ENCODE results near the gene FAM78B. TPM values are rescaled to one million over a fixed set of nuclear protein-coding genes. Genes with fewer than 3 reads are reported as not detected.

The FAM78B gene
- total RNA-seq, 1 donor from 2014 or later: 66.0 TPM

DNA sequence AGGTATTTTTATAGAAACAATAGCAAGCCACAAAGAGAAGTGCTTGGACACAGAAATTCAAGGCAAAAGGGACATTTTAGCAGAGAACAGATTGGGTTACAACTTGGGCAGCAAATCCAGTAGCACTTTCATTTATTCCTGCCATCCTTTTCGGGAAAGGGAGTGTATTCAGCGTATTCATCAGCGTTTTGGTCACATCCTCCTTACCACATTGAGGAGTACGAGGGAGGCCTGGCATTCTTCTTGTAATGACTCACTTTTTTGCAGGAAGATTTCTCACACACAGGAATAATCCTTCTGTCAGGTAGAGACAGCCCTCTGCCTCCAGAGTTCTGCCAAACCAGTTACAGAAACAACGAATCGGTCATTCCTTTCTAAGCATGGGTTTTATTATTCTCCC lies 18.1 kb upstream of the FAM78B start:
- H3K27me3 Mint-ChIP-seq (ENCODE audit: unreplicated experiment): no peaks in the 10 kb centered on the region
- no peak overlapping the region for H3K27ac Mint-ChIP-seq (ENCODE audit: unreplicated experiment)
- H3K4me1 Mint-ChIP-seq (ENCODE audit: low read depth, unreplicated experiment): peaks cover 4% of the 10 kb centered on the region
- H3K9me3 Mint-ChIP-seq (ENCODE audit: unreplicated experiment): peaks cover 2% of the 10 kb centered on the region
- H3K4me3 Mint-ChIP-seq (ENCODE audit: unreplicated experiment): no peak overlapping the region
- H3K36me3 Mint-ChIP-seq (ENCODE audit: unreplicated experiment): peaks cover 6% of the 10 kb centered on the region
- TF ChIP-seq CTCF (IDR thresholded peaks at IDR 0.05; ENCODE audit: partially characterized antibody, unreplicated experiment): no peak
- no peak for DNase-seq

DNA sequence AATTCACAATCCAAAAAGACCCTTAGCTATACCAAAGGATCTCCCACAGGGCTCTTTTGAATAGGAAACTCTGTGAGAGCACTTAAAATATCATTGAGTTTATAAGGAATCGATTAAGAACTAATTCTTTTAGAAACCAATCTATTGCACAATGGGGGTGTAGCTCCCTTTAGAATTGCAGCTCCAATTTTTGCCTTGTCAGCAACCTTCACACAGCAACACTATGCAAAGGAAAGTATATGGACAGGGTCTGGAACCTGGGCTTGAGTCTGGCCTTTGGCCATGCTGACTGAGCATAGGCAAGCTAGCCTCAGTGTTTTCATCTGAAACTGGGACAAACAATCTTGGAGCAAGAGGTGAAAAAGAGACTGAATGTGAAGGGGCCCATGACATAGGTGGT lies 17.2 kb upstream of the FAM78B start:
- H3K36me3 Mint-ChIP-seq (ENCODE audit: unreplicated experiment): peaks cover 6% of the 10 kb centered on the region
- H3K27me3 Mint-ChIP-seq (ENCODE audit: unreplicated experiment): no peaks in the 10 kb centered on the region
- H3K27ac Mint-ChIP-seq (ENCODE audit: unreplicated experiment): no peak overlapping the region
- TF ChIP-seq CTCF (IDR thresholded peaks at IDR 0.05; ENCODE audit: partially characterized antibody, unreplicated experiment): no peak
- H3K9me3 Mint-ChIP-seq (ENCODE audit: unreplicated experiment): peaks cover 2% of the 10 kb centered on the region
- no peak overlapping the region for H3K4me3 Mint-ChIP-seq (ENCODE audit: unreplicated experiment)
- peaks cover 4% of the 10 kb centered on the region for H3K4me1 Mint-ChIP-seq (ENCODE audit: low read depth, unreplicated experiment)
- no peak for DNase-seq

DNA sequence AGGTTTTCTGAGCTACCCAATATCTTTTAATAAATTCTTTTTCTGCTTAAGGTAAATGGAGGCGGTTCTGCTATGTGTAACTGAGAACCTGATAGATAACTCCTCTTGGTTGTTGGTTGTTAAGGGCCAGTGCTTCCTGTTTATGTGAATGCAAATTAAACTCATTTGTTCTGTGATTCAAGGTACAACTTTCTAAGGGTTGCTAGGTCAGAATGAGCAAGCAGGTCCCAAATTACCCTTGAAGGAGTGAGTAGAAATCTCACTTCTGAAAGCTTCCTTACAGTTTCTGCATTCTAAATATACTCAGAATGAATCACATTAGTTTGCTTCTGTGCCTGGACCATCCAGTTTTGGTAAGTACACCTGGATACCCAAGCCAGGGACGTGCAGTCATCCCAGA lies 15.5 kb upstream of the FAM78B start:
- no peak overlapping the region for H3K4me3 Mint-ChIP-seq (ENCODE audit: unreplicated experiment)
- H3K4me1 Mint-ChIP-seq (ENCODE audit: low read depth, unreplicated experiment): peaks cover 4% of the 10 kb centered on the region
- peaks cover 2% of the 10 kb centered on the region for H3K9me3 Mint-ChIP-seq (ENCODE audit: unreplicated experiment)
- no peak overlapping the region for H3K27ac Mint-ChIP-seq (ENCODE audit: unreplicated experiment)
- H3K36me3 Mint-ChIP-seq (ENCODE audit: unreplicated experiment): peaks cover 6% of the 10 kb centered on the region
- H3K27me3 Mint-ChIP-seq (ENCODE audit: unreplicated experiment): peaks cover 2% of the 10 kb centered on the region
- TF ChIP-seq CTCF (IDR thresholded peaks at IDR 0.05; ENCODE audit: partially characterized antibody, unreplicated experiment): no peak
- DNase-seq: no peak

DNA sequence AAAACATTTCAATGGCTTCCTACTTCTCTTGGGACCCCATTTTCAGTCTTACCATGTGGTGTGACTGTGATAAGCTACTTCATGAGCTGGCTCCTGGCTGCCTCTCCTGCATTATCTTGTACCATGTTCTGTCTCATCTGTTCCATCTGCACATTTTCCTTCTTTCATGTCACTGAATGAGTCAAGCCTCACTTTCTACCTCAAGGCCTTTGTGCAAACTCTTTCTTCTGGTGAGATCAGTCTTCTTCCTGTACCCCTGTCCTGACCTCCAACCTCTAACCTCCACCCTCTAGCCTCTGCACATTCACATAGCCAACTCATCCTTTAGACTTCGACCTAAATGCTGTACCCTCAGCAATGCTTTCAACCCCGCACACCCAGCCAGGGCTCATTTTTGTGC lies 9.6 kb upstream of the FAM78B start:
- Mint-ChIP-seq H3K27me3 (ENCODE audit: unreplicated experiment) (peaks cover 4% of the 10 kb centered on the region), H3K36me3 (ENCODE audit: unreplicated experiment) (peaks cover 4% of the 10 kb centered on the region), H3K4me1 (ENCODE audit: low read depth, unreplicated experiment) (peaks cover 11% of the 10 kb centered on the region), H3K4me3 (ENCODE audit: unreplicated experiment) (no peak overlapping the region), H3K27ac (ENCODE audit: unreplicated experiment) (no peak overlapping the region), H3K9me3 (ENCODE audit: unreplicated experiment) (peaks cover 2% of the 10 kb centered on the region)
- no peak for TF ChIP-seq CTCF (IDR thresholded peaks at IDR 0.05; ENCODE audit: partially characterized antibody, unreplicated experiment)
- no peak for DNase-seq

DNA sequence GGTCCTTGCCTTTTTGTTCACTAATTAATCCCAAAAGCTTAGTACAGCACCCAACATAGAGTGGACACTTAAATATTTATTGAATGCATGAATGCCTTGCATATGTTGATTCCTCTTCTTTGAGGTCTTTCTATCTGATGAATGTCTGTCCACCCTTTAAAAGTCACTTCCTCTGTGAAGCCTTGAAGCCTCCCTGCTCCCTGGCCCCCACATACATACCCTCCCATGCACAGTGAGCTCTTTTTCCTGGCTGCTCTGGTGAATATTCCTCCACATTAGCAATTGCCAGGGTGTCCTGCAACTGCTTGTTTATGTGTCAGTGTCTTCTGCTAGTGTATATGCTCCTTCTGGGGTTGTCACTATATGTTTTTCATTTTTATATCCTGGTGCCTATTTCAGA lies 8.2 kb upstream of the FAM78B start:
- no peak for DNase-seq
- Mint-ChIP-seq H3K9me3 (ENCODE audit: unreplicated experiment) (peaks cover 2% of the 10 kb centered on the region), H3K4me1 (ENCODE audit: low read depth, unreplicated experiment) (peaks cover 13% of the 10 kb centered on the region), H3K4me3 (ENCODE audit: unreplicated experiment) (no peak overlapping the region), H3K27me3 (ENCODE audit: unreplicated experiment) (peaks cover 4% of the 10 kb centered on the region), H3K27ac (ENCODE audit: unreplicated experiment) (no peak overlapping the region), H3K36me3 (ENCODE audit: unreplicated experiment) (peaks cover 4% of the 10 kb centered on the region)
- no peak for TF ChIP-seq CTCF (IDR thresholded peaks at IDR 0.05; ENCODE audit: partially characterized antibody, unreplicated experiment)
